WTC11 (cell line): ENCODE measurements around the gene CBX7. TPM values are rescaled to one million over a fixed set of nuclear protein-coding genes. Genes with fewer than 3 reads are reported as not detected.

Experiments used
- ATAC-seq: fragments of 200-7000 bp; cut with Tn5 transposase; 2 replicates; pipeline ENCODE4 v1.10.0; 2021; ENCODE audit warnings: mild to moderate bottlenecking, moderate library complexity
- CTCF ChIA-PET: fragments of 300-600 bp; sonication (Branson Sonifier 250); formaldehyde crosslinking; loops from one replicate; lab custom pipeline; 2021; ENCODE audit warnings: antibody characterized with exemption; lab: Charles Lee
- POLR2A ChIA-PET: fragments of 350-600 bp; sonication (Branson Sonifier 250); formaldehyde crosslinking; loops from one replicate; lab custom pipeline; 2021; ENCODE audit warnings: antibody characterized with exemption; lab: Charles Lee
- DNase-seq: peaks from one replicate; pipeline ENCODE4 v3.0.0; 2021; ENCODE audit warnings: low spot score
- H3K27ac Mint-ChIP-seq: 2 replicates; pipeline ENCODE4 v1.8.0; 2021; ENCODE audit warnings: mixed read lengths
- H3K27me3 Mint-ChIP-seq: 2 replicates; pipeline ENCODE4 v1.8.0; 2021; ENCODE audit warnings: low read depth, mild to moderate bottlenecking, moderate library complexity, mixed read lengths
- H3K36me3 Mint-ChIP-seq: 2 replicates; pipeline ENCODE4 v1.8.0; 2021; ENCODE audit warnings: mixed read lengths
- H3K4me1 Mint-ChIP-seq: 2 replicates; pipeline ENCODE4 v1.8.0; 2022; ENCODE audit warnings: mixed read lengths
- H3K4me3 Mint-ChIP-seq: 2 replicates; pipeline ENCODE4 v1.8.0; 2021; ENCODE audit warnings: mild to moderate bottlenecking, moderate library complexity, mixed read lengths
- H3K9me3 Mint-ChIP-seq: 2 replicates; pipeline ENCODE4 v1.8.0; 2021; ENCODE audit warnings: mixed read lengths
- ELF4 ChIP-seq: sonication (generic); formaldehyde crosslinking; IDR thresholded peaks from 2 replicates; pipeline ENCODE4 v1.8.1; 2022; ENCODE audit warnings: low read depth, mild to moderate bottlenecking, moderate library complexity, missing genetic modification reagents
- ESRRA ChIP-seq: sonication (generic); formaldehyde crosslinking; IDR thresholded peaks from 2 replicates; pipeline ENCODE4 v1.8.1; 2022; ENCODE audit warnings: mild to moderate bottlenecking, missing genetic modification reagents, borderline replicate concordance
- FOXP1 ChIP-seq: sonication (generic); formaldehyde crosslinking; IDR thresholded peaks from 2 replicates; pipeline ENCODE4 v1.8.0; 2022; ENCODE audit warnings: missing genetic modification reagents, mild to moderate bottlenecking, moderate library complexity, borderline replicate concordance
- GABPB1 ChIP-seq: sonication (generic); formaldehyde crosslinking; IDR thresholded peaks from 2 replicates; pipeline ENCODE4 v1.8.1; 2023; ENCODE audit warnings: mild to moderate bottlenecking, missing genetic modification reagents
- GTF2I ChIP-seq: fragments of 250-450 bp; sonication (Bioruptor Pico); conservative IDR thresholded peaks from 2 replicates; pipeline ENCODE4 v1.4.0; 2021; ENCODE audit warnings: mild to moderate bottlenecking
- NFATC4 ChIP-seq: fragments of 250-450 bp; sonication (Bioruptor Pico); IDR thresholded peaks from 2 replicates; pipeline ENCODE4 v1.9.0; 2021; ENCODE audit warnings: mild to moderate bottlenecking
- NFE2L1 ChIP-seq: sonication (generic); formaldehyde crosslinking; IDR thresholded peaks from 2 replicates; pipeline ENCODE4 v1.8.1; 2023; ENCODE audit warnings: missing genetic modification reagents
- OVOL2 ChIP-seq: fragments of 250-450 bp; sonication (Bioruptor Pico); IDR thresholded peaks from 2 replicates; pipeline ENCODE4 v1.9.0; 2021; ENCODE audit warnings: mild to moderate bottlenecking, borderline replicate concordance
- PRRX2 ChIP-seq: fragments of 250-450 bp; sonication (Bioruptor Pico); IDR thresholded peaks from 2 replicates; pipeline ENCODE4 v1.8.0; 2021; ENCODE audit warnings: mild to moderate bottlenecking
- RELA ChIP-seq: sonication (generic); formaldehyde crosslinking; IDR thresholded peaks from 2 replicates; pipeline ENCODE4 v1.8.1; 2022; ENCODE audit warnings: missing genetic modification reagents, mild to moderate bottlenecking, borderline replicate concordance
- SMAD3 ChIP-seq: sonication (generic); formaldehyde crosslinking; IDR thresholded peaks from 2 replicates; pipeline ENCODE4 v1.8.0; 2022; ENCODE audit warnings: missing genetic modification reagents, mild to moderate bottlenecking, borderline replicate concordance
- TEAD1 ChIP-seq: sonication (generic); formaldehyde crosslinking; IDR thresholded peaks from 2 replicates; pipeline ENCODE4 v1.8.0; 2022; ENCODE audit warnings: mild to moderate bottlenecking, missing genetic modification reagents
- ZNF219 ChIP-seq: sonication (generic); formaldehyde crosslinking; IDR thresholded peaks from 2 replicates; pipeline ENCODE4 v1.8.0; 2023; ENCODE audit warnings: missing genetic modification reagents, mild to moderate bottlenecking, borderline replicate concordance
- total RNA-seq: library from RNA; stranded (reverse); gene quantifications from 3 replicates; pipeline ENCODE4 v1.2.3, GENCODE V29; 2021
- TF ChIP-seq, protein P1 (sequence below): fragments of 250-450 bp; sonication (Bioruptor Pico); IDR thresholded peaks from 2 replicates; pipeline ENCODE4 v1.9.0; 2021; ENCODE audit warnings: mild to moderate bottlenecking
- TF ChIP-seq, protein P2 (sequence below): sonication (generic); formaldehyde crosslinking; IDR thresholded peaks from 2 replicates; pipeline ENCODE4 v1.8.1; 2022; ENCODE audit warnings: mild to moderate bottlenecking, missing genetic modification reagents, moderate library complexity, borderline replicate concordance
- TF ChIP-seq, protein P3 (sequence below): sonication (generic); formaldehyde crosslinking; IDR thresholded peaks from 2 replicates; pipeline ENCODE4 v1.8.0; 2023; ENCODE audit warnings: missing genetic modification reagents, mild to moderate bottlenecking, borderline replicate concordance
- TF ChIP-seq, protein P4 (sequence below): sonication (generic); formaldehyde crosslinking; IDR thresholded peaks from 2 replicates; pipeline ENCODE4 v1.8.0; 2023; ENCODE audit warnings: missing genetic modification reagents
- TF ChIP-seq, protein P5 (sequence below): fragments of 250-450 bp; sonication (Bioruptor Pico); IDR thresholded peaks from 2 replicates; pipeline ENCODE4 v1.9.0; 2021; ENCODE audit warnings: mild to moderate bottlenecking, borderline replicate concordance
- TF ChIP-seq, protein P6 (sequence below): sonication (generic); formaldehyde crosslinking; IDR thresholded peaks from 2 replicates; pipeline ENCODE4 v1.8.1; 2023; ENCODE audit warnings: mild to moderate bottlenecking, missing genetic modification reagents
- TF ChIP-seq, protein P7 (sequence below): sonication (generic); formaldehyde crosslinking; IDR thresholded peaks from 2 replicates; pipeline ENCODE4 v1.8.1; 2023; ENCODE audit warnings: mild to moderate bottlenecking, moderate library complexity, missing genetic modification reagents

The CBX7 gene
- total RNA-seq, 1 experiment from 2014 or later = 10.6 TPM

DNA sequence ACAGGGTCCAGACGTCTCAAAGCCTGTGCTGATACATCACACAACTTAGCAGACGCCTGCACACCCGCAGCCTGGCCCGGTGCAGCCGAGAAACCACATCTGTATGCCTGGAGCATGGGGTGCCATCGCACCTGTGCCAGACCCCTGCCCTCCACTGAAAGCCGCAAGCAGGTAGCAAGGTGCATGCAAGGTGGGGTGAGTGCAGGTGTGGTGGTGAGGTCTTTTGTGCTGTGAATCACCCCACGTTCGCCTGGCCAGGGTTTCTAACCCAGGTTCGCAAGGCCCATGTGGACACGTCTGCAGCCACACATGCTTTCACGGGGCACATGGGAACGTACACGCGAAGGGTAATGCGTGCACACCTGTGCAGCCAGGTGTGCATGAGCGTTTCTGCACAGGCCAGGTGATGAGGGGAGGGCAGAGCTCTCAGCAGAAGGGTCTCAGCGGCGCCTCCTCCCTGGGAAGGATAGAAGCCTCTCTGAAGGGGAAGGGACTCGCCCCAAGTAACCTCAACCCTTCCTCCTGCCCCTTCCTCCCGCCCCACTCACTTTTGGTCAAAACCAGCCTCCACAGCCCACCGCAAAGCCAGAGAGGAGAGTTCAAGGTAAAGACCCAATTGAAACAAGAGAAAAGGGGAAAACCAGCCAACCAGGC is 19.5 kb downstream of the CBX7 start:
- POLR2A ChIA-PET = interaction anchor here (1.1 kb wide), 1 partner anchor 176 kb away, joined by 4 read pairs; no protein-coding TSS in a partner anchor
- no peaks in the 10 kb centered on the region for H3K36me3 Mint-ChIP-seq
- 0 out of 2 replicates have a peak, but pooled peaks have one; percentile 41 for TF ChIP-seq FOXP1
- no peak for TF ChIP-seq RELA
- TF ChIP-seq, protein P1, sequence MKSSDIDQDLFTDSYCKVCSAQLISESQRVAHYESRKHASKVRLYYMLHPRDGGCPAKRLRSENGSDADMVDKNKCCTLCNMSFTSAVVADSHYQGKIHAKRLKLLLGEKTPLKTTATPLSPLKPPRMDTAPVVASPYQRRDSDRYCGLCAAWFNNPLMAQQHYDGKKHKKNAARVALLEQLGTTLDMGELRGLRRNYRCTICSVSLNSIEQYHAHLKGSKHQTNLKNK (CRISPR knock-in tag) = no peak
- TF ChIP-seq OVOL2 (CRISPR knock-in tag) = no peak
- TF ChIP-seq NFE2L1 = no peak
- TF ChIP-seq PRRX2 (CRISPR knock-in tag) = no peak
- TF ChIP-seq TEAD1 = no peak
- no peak for TF ChIP-seq GTF2I
- H3K4me1 Mint-ChIP-seq = peaks cover 27% of the 10 kb centered on the region
- H3K27me3 Mint-ChIP-seq = no peaks in the 10 kb centered on the region; the same call in 1 of the 2 replicates
- CTCF ChIA-PET = interaction anchor here (2.4 to 4.4 kb wide), 3 partner anchors 19 to 263 kb away, joined by 17 to 49 read pairs (median 25); partner anchors contain the start of gene CBX7
- H3K27ac Mint-ChIP-seq = no peak overlapping the region
- ATAC-seq = no peak
- no peak overlapping the region for H3K4me3 Mint-ChIP-seq
- no peak for DNase-seq
- H3K9me3 Mint-ChIP-seq = no peaks in the 10 kb centered on the region

DNA sequence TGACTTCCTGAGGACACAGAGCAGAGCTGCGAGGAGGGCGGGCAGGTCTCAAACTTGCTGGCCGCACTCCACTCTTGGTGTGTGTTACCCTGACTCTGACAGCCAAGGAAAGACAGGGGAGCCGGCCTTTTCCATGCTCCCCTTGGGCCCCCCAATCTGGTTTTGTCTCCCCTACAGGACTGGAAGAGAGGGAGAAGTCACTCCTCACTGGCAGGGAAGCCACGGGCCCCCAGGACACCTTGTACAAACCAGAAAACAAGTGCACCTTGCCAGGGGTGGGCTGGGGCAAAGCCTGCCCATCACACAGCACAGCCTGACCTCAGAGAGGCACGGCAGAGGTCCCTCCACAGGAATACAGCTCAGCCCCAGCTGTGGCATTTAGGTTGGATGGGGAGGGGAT is 20.2 kb downstream of the CBX7 start:
- ChIA-PET POLR2A (no interaction called here), CTCF (interaction anchor here (1.3 to 4.4 kb wide), 3 partner anchors 17 to 263 kb away, joined by 4 to 49 read pairs (median 25); no protein-coding TSS in a partner anchor)
- no peak for DNase-seq
- no peaks in the 10 kb centered on the region for H3K36me3 Mint-ChIP-seq
- H3K4me1 Mint-ChIP-seq = peaks cover 27% of the 10 kb centered on the region
- no peak overlapping the region for H3K27ac Mint-ChIP-seq
- H3K4me3 Mint-ChIP-seq = no peak overlapping the region
- no peaks in the 10 kb centered on the region; the same call in 1 of the 2 replicates for H3K27me3 Mint-ChIP-seq
- no peaks in the 10 kb centered on the region for H3K9me3 Mint-ChIP-seq
- no peak for ATAC-seq
- TF ChIP-seq, protein P2, sequence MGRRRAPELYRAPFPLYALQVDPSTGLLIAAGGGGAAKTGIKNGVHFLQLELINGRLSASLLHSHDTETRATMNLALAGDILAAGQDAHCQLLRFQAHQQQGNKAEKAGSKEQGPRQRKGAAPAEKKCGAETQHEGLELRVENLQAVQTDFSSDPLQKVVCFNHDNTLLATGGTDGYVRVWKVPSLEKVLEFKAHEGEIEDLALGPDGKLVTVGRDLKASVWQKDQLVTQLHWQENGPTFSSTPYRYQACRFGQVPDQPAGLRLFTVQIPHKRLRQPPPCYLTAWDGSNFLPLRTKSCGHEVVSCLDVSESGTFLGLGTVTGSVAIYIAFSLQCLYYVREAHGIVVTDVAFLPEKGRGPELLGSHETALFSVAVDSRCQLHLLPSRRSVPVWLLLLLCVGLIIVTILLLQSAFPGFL (CRISPR knock-in tag) = no peak
- TF ChIP-seq, protein P3, sequence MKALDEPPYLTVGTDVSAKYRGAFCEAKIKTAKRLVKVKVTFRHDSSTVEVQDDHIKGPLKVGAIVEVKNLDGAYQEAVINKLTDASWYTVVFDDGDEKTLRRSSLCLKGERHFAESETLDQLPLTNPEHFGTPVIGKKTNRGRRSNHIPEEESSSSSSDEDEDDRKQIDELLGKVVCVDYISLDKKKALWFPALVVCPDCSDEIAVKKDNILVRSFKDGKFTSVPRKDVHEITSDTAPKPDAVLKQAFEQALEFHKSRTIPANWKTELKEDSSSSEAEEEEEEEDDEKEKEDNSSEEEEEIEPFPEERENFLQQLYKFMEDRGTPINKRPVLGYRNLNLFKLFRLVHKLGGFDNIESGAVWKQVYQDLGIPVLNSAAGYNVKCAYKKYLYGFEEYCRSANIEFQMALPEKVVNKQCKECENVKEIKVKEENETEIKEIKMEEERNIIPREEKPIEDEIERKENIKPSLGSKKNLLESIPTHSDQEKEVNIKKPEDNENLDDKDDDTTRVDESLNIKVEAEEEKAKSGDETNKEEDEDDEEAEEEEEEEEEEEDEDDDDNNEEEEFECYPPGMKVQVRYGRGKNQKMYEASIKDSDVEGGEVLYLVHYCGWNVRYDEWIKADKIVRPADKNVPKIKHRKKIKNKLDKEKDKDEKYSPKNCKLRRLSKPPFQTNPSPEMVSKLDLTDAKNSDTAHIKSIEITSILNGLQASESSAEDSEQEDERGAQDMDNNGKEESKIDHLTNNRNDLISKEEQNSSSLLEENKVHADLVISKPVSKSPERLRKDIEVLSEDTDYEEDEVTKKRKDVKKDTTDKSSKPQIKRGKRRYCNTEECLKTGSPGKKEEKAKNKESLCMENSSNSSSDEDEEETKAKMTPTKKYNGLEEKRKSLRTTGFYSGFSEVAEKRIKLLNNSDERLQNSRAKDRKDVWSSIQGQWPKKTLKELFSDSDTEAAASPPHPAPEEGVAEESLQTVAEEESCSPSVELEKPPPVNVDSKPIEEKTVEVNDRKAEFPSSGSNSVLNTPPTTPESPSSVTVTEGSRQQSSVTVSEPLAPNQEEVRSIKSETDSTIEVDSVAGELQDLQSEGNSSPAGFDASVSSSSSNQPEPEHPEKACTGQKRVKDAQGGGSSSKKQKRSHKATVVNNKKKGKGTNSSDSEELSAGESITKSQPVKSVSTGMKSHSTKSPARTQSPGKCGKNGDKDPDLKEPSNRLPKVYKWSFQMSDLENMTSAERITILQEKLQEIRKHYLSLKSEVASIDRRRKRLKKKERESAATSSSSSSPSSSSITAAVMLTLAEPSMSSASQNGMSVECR (CRISPR knock-in tag) = no peak
- TF ChIP-seq NFATC4 (CRISPR knock-in tag) (no peak), ZNF219 (CRISPR knock-in tag) (no peak), ELF4 (CRISPR knock-in tag) (no peak), SMAD3 (CRISPR knock-in tag) (no peak), GABPB1 (no peak), ESRRA (CRISPR knock-in tag) (no peak), NFE2L1 (no peak)
- TF ChIP-seq, protein P4, sequence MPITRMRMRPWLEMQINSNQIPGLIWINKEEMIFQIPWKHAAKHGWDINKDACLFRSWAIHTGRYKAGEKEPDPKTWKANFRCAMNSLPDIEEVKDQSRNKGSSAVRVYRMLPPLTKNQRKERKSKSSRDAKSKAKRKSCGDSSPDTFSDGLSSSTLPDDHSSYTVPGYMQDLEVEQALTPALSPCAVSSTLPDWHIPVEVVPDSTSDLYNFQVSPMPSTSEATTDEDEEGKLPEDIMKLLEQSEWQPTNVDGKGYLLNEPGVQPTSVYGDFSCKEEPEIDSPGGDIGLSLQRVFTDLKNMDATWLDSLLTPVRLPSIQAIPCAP (CRISPR knock-in tag) = no peak
- TF ChIP-seq, protein P5, sequence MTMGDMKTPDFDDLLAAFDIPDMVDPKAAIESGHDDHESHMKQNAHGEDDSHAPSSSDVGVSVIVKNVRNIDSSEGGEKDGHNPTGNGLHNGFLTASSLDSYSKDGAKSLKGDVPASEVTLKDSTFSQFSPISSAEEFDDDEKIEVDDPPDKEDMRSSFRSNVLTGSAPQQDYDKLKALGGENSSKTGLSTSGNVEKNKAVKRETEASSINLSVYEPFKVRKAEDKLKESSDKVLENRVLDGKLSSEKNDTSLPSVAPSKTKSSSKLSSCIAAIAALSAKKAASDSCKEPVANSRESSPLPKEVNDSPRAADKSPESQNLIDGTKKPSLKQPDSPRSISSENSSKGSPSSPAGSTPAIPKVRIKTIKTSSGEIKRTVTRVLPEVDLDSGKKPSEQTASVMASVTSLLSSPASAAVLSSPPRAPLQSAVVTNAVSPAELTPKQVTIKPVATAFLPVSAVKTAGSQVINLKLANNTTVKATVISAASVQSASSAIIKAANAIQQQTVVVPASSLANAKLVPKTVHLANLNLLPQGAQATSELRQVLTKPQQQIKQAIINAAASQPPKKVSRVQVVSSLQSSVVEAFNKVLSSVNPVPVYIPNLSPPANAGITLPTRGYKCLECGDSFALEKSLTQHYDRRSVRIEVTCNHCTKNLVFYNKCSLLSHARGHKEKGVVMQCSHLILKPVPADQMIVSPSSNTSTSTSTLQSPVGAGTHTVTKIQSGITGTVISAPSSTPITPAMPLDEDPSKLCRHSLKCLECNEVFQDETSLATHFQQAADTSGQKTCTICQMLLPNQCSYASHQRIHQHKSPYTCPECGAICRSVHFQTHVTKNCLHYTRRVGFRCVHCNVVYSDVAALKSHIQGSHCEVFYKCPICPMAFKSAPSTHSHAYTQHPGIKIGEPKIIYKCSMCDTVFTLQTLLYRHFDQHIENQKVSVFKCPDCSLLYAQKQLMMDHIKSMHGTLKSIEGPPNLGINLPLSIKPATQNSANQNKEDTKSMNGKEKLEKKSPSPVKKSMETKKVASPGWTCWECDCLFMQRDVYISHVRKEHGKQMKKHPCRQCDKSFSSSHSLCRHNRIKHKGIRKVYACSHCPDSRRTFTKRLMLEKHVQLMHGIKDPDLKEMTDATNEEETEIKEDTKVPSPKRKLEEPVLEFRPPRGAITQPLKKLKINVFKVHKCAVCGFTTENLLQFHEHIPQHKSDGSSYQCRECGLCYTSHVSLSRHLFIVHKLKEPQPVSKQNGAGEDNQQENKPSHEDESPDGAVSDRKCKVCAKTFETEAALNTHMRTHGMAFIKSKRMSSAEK (CRISPR knock-in tag) = no peak
- TF ChIP-seq, protein P6, sequence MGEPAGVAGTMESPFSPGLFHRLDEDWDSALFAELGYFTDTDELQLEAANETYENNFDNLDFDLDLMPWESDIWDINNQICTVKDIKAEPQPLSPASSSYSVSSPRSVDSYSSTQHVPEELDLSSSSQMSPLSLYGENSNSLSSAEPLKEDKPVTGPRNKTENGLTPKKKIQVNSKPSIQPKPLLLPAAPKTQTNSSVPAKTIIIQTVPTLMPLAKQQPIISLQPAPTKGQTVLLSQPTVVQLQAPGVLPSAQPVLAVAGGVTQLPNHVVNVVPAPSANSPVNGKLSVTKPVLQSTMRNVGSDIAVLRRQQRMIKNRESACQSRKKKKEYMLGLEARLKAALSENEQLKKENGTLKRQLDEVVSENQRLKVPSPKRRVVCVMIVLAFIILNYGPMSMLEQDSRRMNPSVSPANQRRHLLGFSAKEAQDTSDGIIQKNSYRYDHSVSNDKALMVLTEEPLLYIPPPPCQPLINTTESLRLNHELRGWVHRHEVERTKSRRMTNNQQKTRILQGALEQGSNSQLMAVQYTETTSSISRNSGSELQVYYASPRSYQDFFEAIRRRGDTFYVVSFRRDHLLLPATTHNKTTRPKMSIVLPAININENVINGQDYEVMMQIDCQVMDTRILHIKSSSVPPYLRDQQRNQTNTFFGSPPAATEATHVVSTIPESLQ (CRISPR knock-in tag) = no peak
- TF ChIP-seq, protein P7, sequence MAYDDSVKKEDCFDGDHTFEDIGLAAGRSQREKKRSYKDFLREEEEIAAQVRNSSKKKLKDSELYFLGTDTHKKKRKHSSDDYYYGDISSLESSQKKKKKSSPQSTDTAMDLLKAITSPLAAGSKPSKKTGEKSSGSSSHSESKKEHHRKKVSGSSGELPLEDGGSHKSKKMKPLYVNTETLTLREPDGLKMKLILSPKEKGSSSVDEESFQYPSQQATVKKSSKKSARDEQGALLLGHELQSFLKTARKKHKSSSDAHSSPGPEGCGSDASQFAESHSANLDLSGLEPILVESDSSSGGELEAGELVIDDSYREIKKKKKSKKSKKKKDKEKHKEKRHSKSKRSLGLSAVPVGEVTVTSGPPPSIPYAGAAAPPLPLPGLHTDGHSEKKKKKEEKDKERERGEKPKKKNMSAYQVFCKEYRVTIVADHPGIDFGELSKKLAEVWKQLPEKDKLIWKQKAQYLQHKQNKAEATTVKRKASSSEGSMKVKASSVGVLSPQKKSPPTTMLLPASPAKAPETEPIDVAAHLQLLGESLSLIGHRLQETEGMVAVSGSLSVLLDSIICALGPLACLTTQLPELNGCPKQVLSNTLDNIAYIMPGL (CRISPR knock-in tag) = no peak
